DND-41 (cell line): ENCODE measurements around the gene AOPEP.

Experiments used
- ATAC-seq: fragments of 200-7000 bp; cut with Tn5 transposase; 3 replicates; pipeline ENCODE4 v1.9.1; 2021; ENCODE audit warnings: low read depth; ENCODE audit not compliant: insufficient read depth
- DNase-seq: peaks from one replicate; pipeline ENCODE4 v3.0.0-alpha.2; 2020
- H2AFZ ChIP-seq: 2 replicates; pipeline ENCODE4 v1.6.0; 2012; ENCODE audit warnings: low read depth, low read length
- H3K27ac ChIP-seq: 2 replicates; pipeline ENCODE4 v1.5.1; 2012; ENCODE audit warnings: low read length, inconsistent platforms
- H3K27me3 ChIP-seq: fragments of 200-600 bp; sonication (generic); 2 replicates; pipeline ENCODE4 v1.6.0; 2012; ENCODE audit warnings: low read length, mild to moderate bottlenecking, inconsistent platforms; ENCODE audit not compliant: insufficient read depth, poor library complexity
- H3K36me3 ChIP-seq: 2 replicates; pipeline ENCODE4 v1.5.1; 2012; ENCODE audit warnings: low read length, inconsistent platforms; ENCODE audit not compliant: insufficient read depth
- H3K4me1 ChIP-seq: 2 replicates; pipeline ENCODE4 v1.5.1; 2012; ENCODE audit warnings: mild to moderate bottlenecking, low read length; ENCODE audit not compliant: insufficient read depth
- H3K4me2 ChIP-seq: 2 replicates; pipeline ENCODE4 v1.6.0; 2012; ENCODE audit warnings: mild to moderate bottlenecking, moderate library complexity, low read length, inconsistent platforms; ENCODE audit not compliant: insufficient read depth
- H3K4me3 ChIP-seq, 2 experiments: fragments of 200-600 bp in 1 of 2; shearing (Covaris generic) in 1 of 2; 2 replicates each; pipeline ENCODE4 v1.5.1; 2012 to 2016; ENCODE audit warnings: inconsistent platforms in 2 of 2, low read length in 2 of 2, mild to moderate bottlenecking in 2 of 2, low read depth in 1 of 2, moderate library complexity in 1 of 2
- H3K79me2 ChIP-seq: 2 replicates; pipeline ENCODE4 v1.6.0; 2012; ENCODE audit warnings: low read length, inconsistent platforms; ENCODE audit not compliant: insufficient read depth
- H3K9ac ChIP-seq: 2 replicates; pipeline ENCODE4 v1.6.0; 2012; ENCODE audit warnings: low read depth, mild to moderate bottlenecking, inconsistent platforms, low read length, moderate library complexity
- H3K9me3 ChIP-seq: 2 replicates; pipeline ENCODE4 v1.5.1; 2012; ENCODE audit warnings: low read length, moderate library complexity, mild to moderate bottlenecking, inconsistent platforms; ENCODE audit not compliant: insufficient read depth, severe bottlenecking
- H4K20me1 ChIP-seq: 2 replicates; pipeline ENCODE4 v1.6.0; 2012; ENCODE audit warnings: low read length; ENCODE audit not compliant: insufficient read depth
- CTCF ChIP-seq: IDR thresholded peaks from 2 replicates; pipeline ENCODE4 v1.5.1; 2012; ENCODE audit warnings: borderline replicate concordance, low read length, moderate library complexity, mild to moderate bottlenecking; ENCODE audit not compliant: poor library complexity, severe bottlenecking; ENCODE audit errors: extremely low read depth
- EZH2 ChIP-seq: IDR thresholded peaks from 3 replicates; pipeline ENCODE4 v1.6.1; 2012; ENCODE audit warnings: borderline replicate concordance, low read depth, mild to moderate bottlenecking, moderate library complexity, low read length, inconsistent platforms; ENCODE audit not compliant: severe bottlenecking

AOPEP gene

GRCh38 chr9:95022657-95023056 is 296.2 kb downstream of the AOPEP start:
- H3K9ac ChIP-seq, result no peak overlapping the region

GRCh38 chr9:95023217-95024003 is 296.9 kb downstream of the AOPEP start:
- Histone ChIP-seq H4K20me1 (no peaks in the 10 kb centered on the region), H3K27ac (no peak overlapping the region), H3K79me2 (no peaks in the 10 kb centered on the region), H3K36me3 (no peaks in the 10 kb centered on the region), H3K27me3 (no peaks in the 10 kb centered on the region), H2AFZ (no peak overlapping the region), H3K4me1 (no peaks in the 10 kb centered on the region), H3K9ac (no peak overlapping the region), H3K4me3 (no peak overlapping the region), H3K9me3 (no peaks in the 10 kb centered on the region), H3K4me2 (no peak overlapping the region)
- DNase-seq (no peak), ATAC-seq (no peak)
- TF ChIP-seq CTCF (no peak), EZH2 (no peak)

More at GRCh38 chr9:95022657-95023056, 296.2 kb downstream of the AOPEP start:
- H3K4me1 ChIP-seq, result no peaks in the 10 kb centered on the region
- H3K4me3 ChIP-seq, result no peak overlapping the region
- no peak overlapping the region for H3K4me2 ChIP-seq
- H3K9me3 ChIP-seq, result no peaks in the 10 kb centered on the region
- H3K36me3 ChIP-seq, result no peaks in the 10 kb centered on the region
- H4K20me1 ChIP-seq, result no peaks in the 10 kb centered on the region
- ATAC-seq (no peak), DNase-seq (no peak)
- H3K79me2 ChIP-seq, result no peaks in the 10 kb centered on the region
- no peak overlapping the region for H2AFZ ChIP-seq
- no peak for TF ChIP-seq CTCF
- no peak for TF ChIP-seq EZH2
- no peaks in the 10 kb centered on the region for H3K27me3 ChIP-seq
- no peak overlapping the region for H3K27ac ChIP-seq

- Histone ChIP-seq H3K4me1 (no peaks in the 10 kb centered on the region), H3K27ac (no peak overlapping the region), H3K9me3 (no peaks in the 10 kb centered on the region), H3K36me3 (no peaks in the 10 kb centered on the region), H2AFZ (no peak overlapping the region), H3K27me3 (no peaks in the 10 kb centered on the region), H3K4me3 (no peak overlapping the region), H4K20me1 (no peaks in the 10 kb centered on the region), H3K79me2 (no peaks in the 10 kb centered on the region), H3K9ac (no peak overlapping the region), H3K4me2 (no peak overlapping the region)
- TF ChIP-seq CTCF (no peak), EZH2 (no peak)
- ATAC-seq (no peak), DNase-seq (no peak)
These were observed 297.7 kb downstream of the AOPEP start for GRCh38 chr9:95024097-95024671.
